Measurements from ENCODE around the gene HMGN4.

DNA sequence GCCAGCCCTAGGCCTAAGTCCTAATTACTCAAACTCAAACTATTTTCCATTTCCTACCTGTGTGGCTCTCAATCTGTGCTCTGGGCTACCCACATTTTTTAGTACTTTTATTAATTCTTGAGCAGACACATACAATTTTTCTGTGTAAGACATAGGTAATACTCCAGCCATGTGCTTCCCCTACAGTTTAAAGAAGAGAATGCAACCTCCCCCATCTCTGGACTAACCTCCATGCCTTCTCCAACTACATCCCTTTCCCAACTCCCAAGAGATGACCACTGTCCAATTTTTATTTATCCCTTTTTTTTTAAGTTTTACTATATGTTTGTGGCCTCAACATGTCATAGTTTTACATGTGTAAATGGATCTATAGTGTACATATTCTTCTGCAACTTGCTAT is 5.8 kb downstream of the HMGN4 start:
- TF ChIP-seq, protein P1, sequence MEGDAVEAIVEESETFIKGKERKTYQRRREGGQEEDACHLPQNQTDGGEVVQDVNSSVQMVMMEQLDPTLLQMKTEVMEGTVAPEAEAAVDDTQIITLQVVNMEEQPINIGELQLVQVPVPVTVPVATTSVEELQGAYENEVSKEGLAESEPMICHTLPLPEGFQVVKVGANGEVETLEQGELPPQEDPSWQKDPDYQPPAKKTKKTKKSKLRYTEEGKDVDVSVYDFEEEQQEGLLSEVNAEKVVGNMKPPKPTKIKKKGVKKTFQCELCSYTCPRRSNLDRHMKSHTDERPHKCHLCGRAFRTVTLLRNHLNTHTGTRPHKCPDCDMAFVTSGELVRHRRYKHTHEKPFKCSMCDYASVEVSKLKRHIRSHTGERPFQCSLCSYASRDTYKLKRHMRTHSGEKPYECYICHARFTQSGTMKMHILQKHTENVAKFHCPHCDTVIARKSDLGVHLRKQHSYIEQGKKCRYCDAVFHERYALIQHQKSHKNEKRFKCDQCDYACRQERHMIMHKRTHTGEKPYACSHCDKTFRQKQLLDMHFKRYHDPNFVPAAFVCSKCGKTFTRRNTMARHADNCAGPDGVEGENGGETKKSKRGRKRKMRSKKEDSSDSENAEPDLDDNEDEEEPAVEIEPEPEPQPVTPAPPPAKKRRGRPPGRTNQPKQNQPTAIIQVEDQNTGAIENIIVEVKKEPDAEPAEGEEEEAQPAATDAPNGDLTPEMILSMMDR (IDR thresholded peaks at IDR 0.05): no peak
- TF ChIP-seq POLR2A (IDR thresholded peaks at IDR 0.05): no peak

All from ovary (tissue), 3 donors.